Osteocyte (in vitro differentiated cells): Measurements from ENCODE around the gene SPPL2C. TPM values are rescaled to one million over a fixed set of nuclear protein-coding genes. Genes with fewer than 3 reads are reported as not detected.

Source experiments
- DNase-seq: peaks from one replicate; pipeline ENCODE4 v3.0.0; 2021; ENCODE audit warnings: mixed read lengths; ENCODE audit not compliant: unreplicated experiment; ENCODE audit errors: extremely low spot score
- H3K27ac Mint-ChIP-seq: one replicate; pipeline ENCODE4 v1.8.0; 2021; ENCODE audit warnings: mild to moderate bottlenecking, mixed read lengths; ENCODE audit not compliant: unreplicated experiment
- H3K27me3 Mint-ChIP-seq: one replicate; pipeline ENCODE4 v1.8.0; 2021; ENCODE audit warnings: mixed read lengths; ENCODE audit not compliant: unreplicated experiment
- H3K36me3 Mint-ChIP-seq: one replicate; pipeline ENCODE4 v1.8.0; 2021; ENCODE audit warnings: mixed read lengths; ENCODE audit not compliant: unreplicated experiment
- H3K4me1 Mint-ChIP-seq: one replicate; pipeline ENCODE4 v1.8.0; 2021; ENCODE audit warnings: mixed read lengths; ENCODE audit not compliant: unreplicated experiment
- H3K4me3 Mint-ChIP-seq: one replicate; pipeline ENCODE4 v1.8.0; 2021; ENCODE audit warnings: mild to moderate bottlenecking, moderate library complexity, mixed read lengths; ENCODE audit not compliant: unreplicated experiment
- H3K9me3 Mint-ChIP-seq: one replicate; pipeline ENCODE4 v1.8.0; 2021; ENCODE audit warnings: mixed read lengths; ENCODE audit not compliant: unreplicated experiment
- total RNA-seq: library from RNA; stranded (reverse); gene quantifications from 2 replicates; pipeline ENCODE4 v1.2.1, GENCODE V29; 2021
- TF ChIP-seq, protein P1 (sequence below): fragments of 200-600 bp; sonication (generic); IDR thresholded peaks from 2 replicates; pipeline ENCODE4 v1.5.0; 2021; ENCODE audit warnings: antibody characterized with exemption, mild to moderate bottlenecking, moderate library complexity

SPPL2C gene
- total RNA-seq, 1 donor from 2014 or later = not detected

DNA sequence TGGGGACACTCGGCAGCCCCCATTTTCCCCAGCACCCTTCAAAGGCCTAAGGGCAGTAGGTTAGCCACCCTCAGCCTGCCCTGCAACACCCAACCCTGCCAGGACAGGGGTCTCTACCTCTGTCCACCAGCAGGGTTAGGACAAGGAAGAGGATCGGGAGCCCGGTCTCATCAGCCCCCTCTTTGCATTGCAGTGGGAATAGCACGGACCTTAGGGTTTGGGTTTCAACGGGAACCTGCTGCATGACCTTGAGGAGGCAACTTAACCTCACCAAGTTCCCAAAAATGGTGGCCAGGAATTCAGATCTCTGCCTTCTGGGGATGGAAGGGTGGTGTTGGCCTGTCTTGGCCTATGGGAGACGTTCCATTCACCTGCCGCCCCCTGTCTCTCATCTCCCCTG lies 20.2 kb upstream of the SPPL2C start:
- no peaks in the 10 kb centered on the region for H3K9me3 Mint-ChIP-seq
- H3K36me3 Mint-ChIP-seq = no peaks in the 10 kb centered on the region
- DNase-seq = no peak
- no peak overlapping the region for H3K4me3 Mint-ChIP-seq
- H3K27me3 Mint-ChIP-seq = peaks cover 11% of the 10 kb centered on the region
- TF ChIP-seq, protein P1, sequence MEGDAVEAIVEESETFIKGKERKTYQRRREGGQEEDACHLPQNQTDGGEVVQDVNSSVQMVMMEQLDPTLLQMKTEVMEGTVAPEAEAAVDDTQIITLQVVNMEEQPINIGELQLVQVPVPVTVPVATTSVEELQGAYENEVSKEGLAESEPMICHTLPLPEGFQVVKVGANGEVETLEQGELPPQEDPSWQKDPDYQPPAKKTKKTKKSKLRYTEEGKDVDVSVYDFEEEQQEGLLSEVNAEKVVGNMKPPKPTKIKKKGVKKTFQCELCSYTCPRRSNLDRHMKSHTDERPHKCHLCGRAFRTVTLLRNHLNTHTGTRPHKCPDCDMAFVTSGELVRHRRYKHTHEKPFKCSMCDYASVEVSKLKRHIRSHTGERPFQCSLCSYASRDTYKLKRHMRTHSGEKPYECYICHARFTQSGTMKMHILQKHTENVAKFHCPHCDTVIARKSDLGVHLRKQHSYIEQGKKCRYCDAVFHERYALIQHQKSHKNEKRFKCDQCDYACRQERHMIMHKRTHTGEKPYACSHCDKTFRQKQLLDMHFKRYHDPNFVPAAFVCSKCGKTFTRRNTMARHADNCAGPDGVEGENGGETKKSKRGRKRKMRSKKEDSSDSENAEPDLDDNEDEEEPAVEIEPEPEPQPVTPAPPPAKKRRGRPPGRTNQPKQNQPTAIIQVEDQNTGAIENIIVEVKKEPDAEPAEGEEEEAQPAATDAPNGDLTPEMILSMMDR = no peak
- H3K4me1 Mint-ChIP-seq = no peaks in the 10 kb centered on the region
- no peak overlapping the region for H3K27ac Mint-ChIP-seq

DNA sequence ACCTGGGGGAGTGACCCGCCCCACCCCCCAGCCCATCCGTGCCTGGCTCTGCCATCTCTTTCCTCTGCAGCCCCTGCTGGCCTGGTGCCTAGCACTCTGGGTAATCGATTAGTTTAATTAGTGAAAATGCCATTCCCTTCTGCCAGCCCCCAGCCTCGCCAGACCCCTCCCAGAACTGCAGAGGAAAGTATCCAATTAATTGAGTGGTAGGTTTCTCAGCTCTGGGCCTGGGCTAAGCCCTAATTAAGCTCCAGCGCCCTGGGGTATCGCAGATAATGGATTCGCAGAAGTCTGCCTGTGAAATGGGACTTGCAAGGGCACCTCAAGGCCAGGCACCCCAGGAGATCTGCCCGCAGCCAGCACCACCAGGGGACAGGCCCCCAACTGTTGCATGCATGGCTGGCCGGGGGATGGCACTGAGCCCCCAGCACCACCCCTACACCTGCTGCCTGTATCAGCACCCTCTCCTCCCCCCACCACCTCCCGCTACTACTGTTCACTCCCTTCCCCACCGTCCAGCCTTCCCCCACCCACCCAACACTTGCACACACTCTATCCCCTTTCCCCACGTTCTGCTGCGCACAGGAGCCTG lies 19.7 kb upstream of the SPPL2C start:
- Mint-ChIP-seq H3K27ac (no peak overlapping the region), H3K4me1 (no peaks in the 10 kb centered on the region), H3K27me3 (peaks cover 9% of the 10 kb centered on the region), H3K9me3 (no peaks in the 10 kb centered on the region), H3K36me3 (no peaks in the 10 kb centered on the region), H3K4me3 (no peak overlapping the region)
- TF ChIP-seq, protein P1 = no peak
- no peak for DNase-seq

DNA sequence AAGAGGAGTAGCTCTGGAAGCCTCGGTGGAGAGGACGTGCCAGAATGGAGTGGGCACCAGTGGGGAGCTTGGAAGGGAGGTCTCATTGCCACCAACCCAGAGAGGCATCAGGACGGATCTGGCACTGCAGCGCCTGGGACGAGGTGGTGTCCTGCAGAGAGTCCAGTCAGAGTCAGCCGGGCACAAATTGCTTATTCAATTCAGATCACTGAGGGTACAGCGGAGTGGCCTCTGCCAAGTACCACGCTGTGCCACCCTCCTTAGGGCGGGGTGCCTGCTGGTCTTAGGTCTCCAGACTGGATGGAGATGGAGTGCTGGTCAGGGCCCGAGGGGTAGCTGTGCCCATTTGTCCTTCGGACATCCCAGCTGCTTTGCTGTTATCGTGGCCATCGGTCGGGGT lies 18.9 kb upstream of the SPPL2C start:
- Mint-ChIP-seq H3K4me1 (no peaks in the 10 kb centered on the region), H3K4me3 (no peak overlapping the region), H3K36me3 (no peaks in the 10 kb centered on the region), H3K9me3 (no peaks in the 10 kb centered on the region), H3K27ac (no peak overlapping the region), H3K27me3 (peaks cover 9% of the 10 kb centered on the region)
- no peak for DNase-seq
- TF ChIP-seq, protein P1 = no peak

DNA sequence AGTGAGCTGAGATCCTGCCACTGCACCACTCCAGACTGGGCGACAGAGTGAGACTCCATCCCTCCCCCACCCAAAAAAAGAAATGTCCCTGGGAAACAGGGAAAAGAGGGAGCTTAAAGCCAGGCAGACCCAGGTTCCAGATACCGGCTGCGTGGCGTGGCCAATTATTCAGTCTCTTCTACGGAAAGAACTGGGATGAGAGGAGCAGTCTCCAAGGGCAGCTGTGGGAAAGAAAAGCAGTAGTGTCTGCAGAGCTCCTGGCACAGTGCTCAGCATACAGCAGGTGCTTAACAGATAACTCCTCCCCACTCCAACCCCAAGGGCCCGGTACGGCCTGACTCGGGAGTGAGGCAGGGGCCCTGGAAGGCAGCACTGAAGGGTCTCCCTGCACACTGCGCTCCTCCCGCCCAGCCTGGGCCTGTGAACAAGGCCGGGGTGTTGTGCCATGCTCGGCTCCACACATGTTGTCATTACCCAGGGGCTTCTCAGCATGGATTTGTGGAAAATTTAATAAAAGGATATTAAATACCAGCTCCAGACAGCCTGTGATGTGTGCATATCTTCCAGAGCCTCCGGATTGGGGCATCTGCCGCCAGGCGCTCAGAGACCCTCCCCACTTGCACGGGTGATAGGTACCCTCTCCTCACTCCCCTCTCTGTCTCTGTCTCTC lies 17.6 kb upstream of the SPPL2C start:
- H3K4me1 Mint-ChIP-seq = no peaks in the 10 kb centered on the region
- no peaks in the 10 kb centered on the region for H3K36me3 Mint-ChIP-seq
- H3K9me3 Mint-ChIP-seq = no peaks in the 10 kb centered on the region
- TF ChIP-seq, protein P1 = no peak
- DNase-seq = no peak
- H3K4me3 Mint-ChIP-seq = no peak overlapping the region
- no peak overlapping the region for H3K27ac Mint-ChIP-seq
- H3K27me3 Mint-ChIP-seq = peaks cover 7% of the 10 kb centered on the region

DNA sequence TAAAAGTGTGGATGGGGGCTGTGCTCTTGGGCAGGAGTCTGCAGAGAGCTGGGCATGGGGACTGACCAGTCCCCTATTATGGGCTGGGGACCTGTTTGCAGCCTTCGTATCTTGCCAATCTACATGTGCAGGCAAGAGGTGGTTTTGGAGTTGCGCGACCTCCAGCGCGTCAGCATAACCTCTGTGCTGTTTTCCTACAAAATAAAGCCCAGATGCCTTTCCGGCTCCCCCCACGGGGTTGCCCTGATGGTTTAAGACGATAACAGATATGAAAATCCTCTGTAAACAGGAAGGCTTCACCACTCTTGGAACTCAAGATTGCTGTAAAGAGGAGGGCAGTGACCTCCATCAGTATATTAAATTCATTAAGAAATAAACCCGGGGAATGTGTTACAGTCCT lies 16.5 kb upstream of the SPPL2C start:
- Mint-ChIP-seq H3K4me3 (no peak overlapping the region), H3K36me3 (no peaks in the 10 kb centered on the region), H3K27ac (no peak overlapping the region), H3K4me1 (no peaks in the 10 kb centered on the region), H3K27me3 (peaks cover 7% of the 10 kb centered on the region), H3K9me3 (no peaks in the 10 kb centered on the region)
- TF ChIP-seq, protein P1 = no peak
- no peak for DNase-seq
